WERI-Rb-1 (cell line): ENCODE measurements around the gene FARP2.

ENCODE experiments used
- DNase-seq: peaks from one replicate; pipeline ENCODE4 v3.0.0-alpha.2; 2020
- H3K27ac ChIP-seq: fragments of 250-450 bp; sonication (Bioruptor Pico); 2 replicates; pipeline ENCODE4 v1.5.1; 2020; ENCODE audit warnings: mild to moderate bottlenecking, moderate library complexity
- H3K27me3 ChIP-seq: fragments of 250-450 bp; sonication (Bioruptor Pico); 2 replicates; pipeline ENCODE4 v1.5.1; 2021; ENCODE audit warnings: mild to moderate bottlenecking, low read depth, moderate library complexity; ENCODE audit not compliant: insufficient read depth, severe bottlenecking
- H3K36me3 ChIP-seq: fragments of 250-450 bp; sonication (Bioruptor Pico); 2 replicates; pipeline ENCODE4 v1.5.1; 2020; ENCODE audit warnings: mild to moderate bottlenecking, moderate library complexity
- H3K4me3 ChIP-seq: 2 replicates; pipeline ENCODE4 v1.5.1; 2011; ENCODE audit warnings: low read depth, mild to moderate bottlenecking, control low read depth, low read length
- H3K9me3 ChIP-seq: fragments of 250-450 bp; sonication (Bioruptor Pico); 2 replicates; pipeline ENCODE4 v1.5.1; 2021; ENCODE audit warnings: mild to moderate bottlenecking, moderate library complexity; ENCODE audit not compliant: severe bottlenecking
- CTCF ChIP-seq: IDR thresholded peaks from 2 replicates; pipeline ENCODE4 v1.5.1; 2011; ENCODE audit warnings: low read depth, mild to moderate bottlenecking, control low read depth, inconsistent platforms, low read length

FARP2 gene

GRCh38 chr2:241355983-241356870, at the start of gene FARP2:
Gene FARP2, plus strand, starts transcription at chr2:241356285. Its CDS starts 16,823 bp downstream, at chr2:241373108.
- peak; percentile 99 for DNase-seq
- Histone ChIP-seq H3K9me3 (no peaks in the 10 kb centered on the region), H3K4me3 (peak within 1 kb of the TSS; percentile 69), H3K27ac (peak within 1 kb of the TSS; percentile 90), H3K27me3 (no peaks in the 10 kb centered on the region), H3K36me3 (peaks cover 30% of the 10 kb centered on the region)
- no peak for TF ChIP-seq CTCF

GRCh38 chr2:241307055-241307454, 49.0 kb upstream of the FARP2 start:
- H3K27me3 ChIP-seq = no peaks in the 10 kb centered on the region
- no peak overlapping the region for H3K27ac ChIP-seq
- no peak for TF ChIP-seq CTCF
- no peak overlapping the region for H3K4me3 ChIP-seq
- no peaks in the 10 kb centered on the region for H3K9me3 ChIP-seq
- DNase-seq = no peak
- H3K36me3 ChIP-seq = no peaks in the 10 kb centered on the region; the same call in none of the 2 replicates

- Histone ChIP-seq H3K9me3 (no peaks in the 10 kb centered on the region), H3K27ac (no peak overlapping the region), H3K27me3 (no peaks in the 10 kb centered on the region), H3K4me3 (no peak overlapping the region), H3K36me3 (no peaks in the 10 kb centered on the region; the same call in none of the 2 replicates)
- no peak for TF ChIP-seq CTCF
- DNase-seq = no peak
These were observed 47.8 kb upstream of the FARP2 start for GRCh38 chr2:241308267-241308666.

DNA sequence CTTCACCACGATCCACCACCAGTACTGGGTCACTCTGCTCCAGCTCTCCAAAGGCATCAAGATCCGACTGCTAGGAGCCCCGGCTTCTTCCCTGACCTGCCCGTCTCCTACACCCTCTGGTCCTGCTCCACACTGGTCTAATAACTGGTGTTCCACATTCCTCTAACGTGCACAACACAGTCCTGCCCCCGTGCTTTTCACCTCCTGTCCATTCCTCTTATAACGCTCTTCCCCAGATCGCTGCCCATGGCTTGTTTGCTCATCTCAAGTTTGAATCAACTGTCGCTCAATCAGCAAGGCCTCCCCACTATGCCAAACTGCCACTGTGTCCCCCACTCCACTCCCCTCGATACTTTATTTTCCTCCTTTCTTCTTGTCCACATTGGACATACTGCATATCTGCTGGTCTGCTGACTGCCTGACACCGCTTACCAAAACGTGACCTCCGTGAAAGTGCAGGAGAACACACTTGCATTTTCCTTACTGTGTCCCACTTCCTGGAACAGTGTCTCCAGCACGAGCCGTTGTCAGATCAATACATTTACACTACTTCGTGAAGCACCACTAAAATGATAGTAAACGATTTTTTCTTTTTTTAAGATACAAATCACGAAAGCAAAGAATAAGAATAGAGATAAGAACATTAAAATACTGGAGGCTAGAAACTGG, 47.1 kb upstream of the FARP2 start:
- TF ChIP-seq CTCF = no peak
- H3K4me3 ChIP-seq = no peak overlapping the region
- H3K9me3 ChIP-seq = no peaks in the 10 kb centered on the region
- H3K27me3 ChIP-seq = no peaks in the 10 kb centered on the region
- no peak overlapping the region for H3K27ac ChIP-seq
- no peak for DNase-seq
- no peaks in the 10 kb centered on the region; the same call in none of the 2 replicates for H3K36me3 ChIP-seq

DNA sequence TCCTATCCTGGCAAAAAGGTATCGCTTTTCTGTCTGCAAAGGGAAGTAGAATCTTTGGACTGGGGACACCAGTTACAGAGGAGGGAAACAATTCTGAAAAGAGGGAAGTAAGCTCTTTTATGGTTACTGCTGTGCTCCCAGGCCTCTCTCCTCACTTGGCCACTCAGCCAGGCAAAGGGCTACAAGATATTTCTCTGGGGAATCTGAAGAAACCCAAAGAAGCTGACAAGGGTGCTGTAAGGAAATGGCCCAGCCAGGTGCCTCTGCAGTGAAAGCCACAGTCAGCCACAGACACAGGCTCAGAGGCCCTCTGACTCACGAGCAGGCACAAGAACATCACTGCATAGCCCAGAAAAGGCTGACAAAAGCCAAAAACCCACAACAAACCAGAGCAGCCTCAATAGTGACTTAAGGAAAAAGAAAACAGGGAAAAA, 46.4 kb upstream of the FARP2 start:
- Histone ChIP-seq H3K27ac (no peak overlapping the region), H3K4me3 (no peak overlapping the region), H3K36me3 (no peaks in the 10 kb centered on the region; the same call in none of the 2 replicates), H3K9me3 (no peaks in the 10 kb centered on the region), H3K27me3 (no peaks in the 10 kb centered on the region)
- TF ChIP-seq CTCF = no peak
- no peak for DNase-seq
